Heart left ventricle (tissue), 16 donors: ENCODE measurements around the gene MRPL47. TPM values are rescaled to one million over a fixed set of nuclear protein-coding genes. Genes with fewer than 3 reads are reported as not detected.
A peak's percentile ranks its signal among the peaks of the same experiment; 100 is the strongest.

ENCODE experiments used
- ATAC-seq, 4 donors: fragments of 200-7000 bp; cut with Tn5 transposase; one replicate each; pipeline ENCODE4 v1.9.1; 2020 to 2022; ENCODE audit warnings: moderate library complexity in 4 of 4, mild to moderate bottlenecking in 3 of 4, moderate number of reproducible peaks in 1 of 4
- DNase-seq, 5 donors: peaks; one replicate each; pipeline ENCODE4 v3.0.0-alpha.2; 2020
- H3K27ac ChIP-seq, 12 donors: fragments of 200-600 bp; sonication (generic) in 4 of 12; one replicate each; pipeline versions ENCODE4 v1.5.0 to v1.8.0; 2016 to 2022; ENCODE audit warnings: mild to moderate bottlenecking in 2 of 12
- H3K27me3 ChIP-seq, 9 donors: fragments of 200-600 bp; sonication (generic) in 2 of 9; one replicate each; pipeline versions ENCODE4 v1.5.1 to v1.8.0; 2016 to 2022; ENCODE audit warnings: mild to moderate bottlenecking in 3 of 9
- H3K36me3 ChIP-seq, 9 donors: fragments of 200-600 bp; sonication (generic) in 2 of 9; one replicate each; pipeline versions ENCODE4 v1.5.0 to v1.8.0; 2018 to 2022; ENCODE audit warnings: mild to moderate bottlenecking in 2 of 9
- H3K4me1 ChIP-seq, 12 donors: fragments of 200-600 bp; sonication (generic) in 4 of 12; one replicate each; pipeline versions ENCODE4 v1.5.0 to v1.8.0; 2016 to 2022; ENCODE audit warnings: mild to moderate bottlenecking in 3 of 12
- H3K4me3 ChIP-seq, 12 donors: fragments of 200-600 bp; sonication (generic) in 4 of 12; one replicate each; pipeline versions ENCODE4 v1.5.0 to v1.8.0; 2017 to 2022; ENCODE audit warnings: mild to moderate bottlenecking in 9 of 12, moderate library complexity in 4 of 12
- H3K9me3 ChIP-seq, 12 donors: fragments of 200-600 bp; sonication (generic) in 4 of 12; one replicate each; pipeline versions ENCODE4 v1.5.0 to v1.8.0; 2016 to 2022; ENCODE audit warnings: mild to moderate bottlenecking in 1 of 12
- POLR2A ChIP-seq, 2 donors: fragments of 450-650 bp; IDR thresholded peaks; one replicate each; pipeline ENCODE4 v1.6.1; 2017; ENCODE audit warnings: antibody characterized with exemption in 2 of 2, mild to moderate bottlenecking in 2 of 2, moderate library complexity in 2 of 2
- WGBS, 4 donors: extraction: QIAGEN DNeasy Blood & Tissue Kit in 2 of 4; methylation state at CpG; one replicate each; pipeline versions ENCODE4 v1.1.5 to v1.1.7; 2013 to 2018; 5-methylcytosine and 5-hydroxymethylcytosine counted together
- intact Hi-C, 10 donors: fragments of 100-400 bp; cut with DNase I; formaldehyde crosslinking; loops; one replicate each; pipeline versions ENCODE4 v1.11.1 to v1.14.2; 2022
- polyA plus RNA-seq, 2 donors: library from polyadenylated mRNA; stranded (reverse); fragments of 200-250 nt; gene quantifications; one replicate each; pipeline ENCODE4 v1.2.3, GENCODE V29; 2013
- total RNA-seq, 9 donors: library from RNA; depleted of rRNA in 2 of 9; stranded (reverse); fragments of >200 nt in 2 of 9; fragmentation: NEBNext Ultra II Directional in 3 of 9; extraction: Animal tissue kit (Norgen Biotek cat#: 25700) in 3 of 9; gene quantifications; one replicate each; pipeline versions ENCODE4 v1.1.0 to v1.2.4, GENCODE V29; 2016 to 2023
- TF ChIP-seq, protein P1 (sequence below), 12 donors: fragments of 200-600 bp; sonication (generic) in 4 of 12; IDR thresholded peaks; one replicate each; pipeline versions ENCODE4 v1.5.0 to v1.8.0; 2018 to 2022; ENCODE audit warnings: antibody characterized with exemption in 12 of 12, mild to moderate bottlenecking in 5 of 12
- donor health status: ischemic (EF 13 %, LVEDD 7.1; RV severe dilation, severe dysfunction).
- donor health status: healthy with polysubstance abuse.
- donor health status: DM: no; HTN: yes; CAD: no.
- donor health status: DM: no; HTN: no; CAD: no.
- donor health status: ischemic (EF 25% LVEDD 6.9; RV normal size, moderate dysfunction).
- donor health status: ischemic (EF 25% LVEDD 5.7; RV mildly dilated, moderate dysfunction).
- donor health status: healthy.
- donor health status: DM: yes; HTN: yes; CAD: no.
- donor health status: ischemic (EF 35%, LVEDD 5.7; RV mildly dilated, moderate dysfunction).
- donor health status: nonischemic (EF 11% LVEDD 7.7; RV severe dilation, severe dysfunction).
- donor health status: DM: yes; HTN: yes; CAD: no.
- donor health status: PGD.
- donor health status: ischemic (EF 29% LVEDD 5.4; RV normal size, mild dysfunction).
- donor health status: nonischemic (EF 23%, LVEDD 6.1; RV moderate dilation, normal function).

MRPL47 gene
- total and polyA plus RNA-seq, 11 donors: 37.7 to 123 (median 52.2) TPM

DNA sequence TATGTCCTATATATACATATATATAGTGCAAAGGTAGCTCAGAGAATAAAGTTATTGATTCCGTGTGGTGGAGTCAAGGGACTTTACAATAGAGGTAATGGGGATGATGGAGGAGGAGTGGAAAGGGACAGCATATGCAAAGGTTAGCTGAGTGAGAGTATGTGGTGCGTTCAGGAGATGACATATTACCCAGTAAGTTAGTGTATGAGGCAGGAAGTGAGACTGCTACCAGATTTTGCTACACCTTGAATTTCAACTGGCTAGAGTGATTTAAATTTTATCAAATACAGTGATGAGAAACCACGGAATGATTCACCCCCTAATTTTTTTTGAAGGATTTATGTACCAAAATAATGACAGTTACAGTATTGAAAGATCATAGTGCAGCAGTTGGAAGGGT, 38.9 kb downstream of the MRPL47 start:
- TF ChIP-seq, protein P1, sequence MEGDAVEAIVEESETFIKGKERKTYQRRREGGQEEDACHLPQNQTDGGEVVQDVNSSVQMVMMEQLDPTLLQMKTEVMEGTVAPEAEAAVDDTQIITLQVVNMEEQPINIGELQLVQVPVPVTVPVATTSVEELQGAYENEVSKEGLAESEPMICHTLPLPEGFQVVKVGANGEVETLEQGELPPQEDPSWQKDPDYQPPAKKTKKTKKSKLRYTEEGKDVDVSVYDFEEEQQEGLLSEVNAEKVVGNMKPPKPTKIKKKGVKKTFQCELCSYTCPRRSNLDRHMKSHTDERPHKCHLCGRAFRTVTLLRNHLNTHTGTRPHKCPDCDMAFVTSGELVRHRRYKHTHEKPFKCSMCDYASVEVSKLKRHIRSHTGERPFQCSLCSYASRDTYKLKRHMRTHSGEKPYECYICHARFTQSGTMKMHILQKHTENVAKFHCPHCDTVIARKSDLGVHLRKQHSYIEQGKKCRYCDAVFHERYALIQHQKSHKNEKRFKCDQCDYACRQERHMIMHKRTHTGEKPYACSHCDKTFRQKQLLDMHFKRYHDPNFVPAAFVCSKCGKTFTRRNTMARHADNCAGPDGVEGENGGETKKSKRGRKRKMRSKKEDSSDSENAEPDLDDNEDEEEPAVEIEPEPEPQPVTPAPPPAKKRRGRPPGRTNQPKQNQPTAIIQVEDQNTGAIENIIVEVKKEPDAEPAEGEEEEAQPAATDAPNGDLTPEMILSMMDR (IDR thresholded peaks at IDR 0.05): no peak
- intact Hi-C loops: loop anchor here in 2 of 10 donors (10.0 kb wide), 2 partner anchors 221 to 241 kb away; partner anchors contain the start of genes MFN1 (in 1 of the 2) and ZNF639 (in 1 of the 2)
- ATAC-seq (no peak), DNase-seq (no peak)
- Histone ChIP-seq H3K9me3 (no peaks in the 10 kb centered on the region), H3K4me3 (no peak overlapping the region), H3K36me3 (peaks cover 0 to 13% (median 9%) of the 10 kb centered on the region in 9 donors), H3K27me3 (no peaks in the 10 kb centered on the region), H3K27ac (no peak overlapping the region), H3K4me1 (peaks cover 0 to 24% (median 12%) of the 10 kb centered on the region in 12 donors)
- 79 to 84% (median 83%) methylated on average over 3 of the region's 3 CpGs for WGBS, 4 donors

DNA sequence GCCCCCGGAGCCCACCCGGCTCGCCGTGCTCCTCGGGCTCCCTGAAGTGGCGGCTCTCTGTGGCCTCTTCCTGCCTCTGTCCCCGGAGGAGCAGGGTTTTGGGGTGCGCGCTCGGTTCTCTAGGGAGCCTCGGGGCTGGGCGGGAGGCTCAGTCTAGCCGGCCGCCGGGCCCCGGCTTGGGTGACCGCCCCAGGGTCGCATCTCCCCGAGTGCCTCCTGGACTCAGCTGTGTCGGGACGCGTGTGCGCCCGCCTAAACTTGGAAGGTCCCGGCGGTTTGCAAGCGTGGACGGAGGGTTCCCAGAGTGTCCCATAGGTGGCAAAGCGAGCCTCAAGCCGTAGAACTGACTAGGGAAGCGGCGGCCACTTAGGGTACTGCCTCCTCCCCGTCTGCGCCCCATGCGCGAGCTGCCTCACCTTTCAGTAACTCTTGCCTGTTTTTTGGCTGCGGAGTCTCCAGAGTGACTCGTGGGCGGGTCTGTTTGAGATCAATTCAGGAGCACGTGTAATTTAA, 41.1 kb downstream of the MRPL47 start:
- H3K27me3 ChIP-seq: no peaks in the 10 kb centered on the region
- WGBS, 4 donors: 0 to 1% (median 0%) methylated on average over 13 to 40 of the region's 40 CpGs
- intact Hi-C loops: loop anchor here in 5 of 10 donors (2.0 to 10.0 kb wide), 8 partner anchors 41 to 491 kb away; partner anchors contain the start of genes MFN1 (in 3 of the 5), PIK3CA (in 2 of the 5), ZNF639 (in 2 of the 5) and MRPL47 (in 1 of the 5)

DNA sequence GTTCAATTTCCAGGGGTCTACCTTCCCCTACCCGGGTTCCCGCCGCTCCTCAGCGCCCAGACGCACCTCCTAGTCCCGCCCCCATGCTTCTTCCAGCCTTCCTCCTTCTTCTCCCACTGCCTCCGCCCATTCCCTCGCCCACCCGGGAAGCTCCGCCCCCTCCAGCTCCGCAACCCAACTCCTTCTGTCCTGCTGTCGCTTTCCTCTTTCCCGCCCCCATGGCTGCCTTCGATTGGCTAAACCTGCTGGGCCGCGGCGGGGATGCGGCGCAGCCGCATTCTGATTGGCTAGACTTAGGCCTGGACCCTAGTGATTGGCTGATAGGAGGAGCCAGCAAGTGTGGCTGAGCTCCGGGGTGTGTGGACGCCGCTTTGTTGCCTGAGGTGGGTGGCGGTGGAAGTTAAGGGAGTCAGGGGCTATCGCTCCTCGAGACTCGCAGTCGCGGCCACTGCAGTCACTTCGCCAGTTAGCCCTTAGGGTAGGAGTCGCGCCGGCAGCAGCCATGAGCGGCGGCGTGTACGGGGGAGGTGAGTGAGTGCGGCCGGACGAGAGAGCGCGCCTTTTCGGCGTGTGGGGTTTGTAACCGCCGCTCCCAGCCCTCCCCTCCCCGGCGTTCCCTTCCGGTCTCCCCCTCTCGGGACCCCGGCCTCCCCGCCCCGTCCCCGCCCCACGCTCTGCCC, 41.7 kb downstream of the MRPL47 start, which contains the start of gene ACTL6A:
Gene ACTL6A (plus strand): TSS at position 336 of the 680 bp plus-strand sequence. CDS start 167 bp downstream, at position 503.
- WGBS, 4 donors: 0% methylated on average over 40 to 55 of the region's 55 CpGs
- H3K27ac ChIP-seq: peak within 1 kb of the TSS; percentile 72 to 94 (median 88)
- H3K4me3 ChIP-seq: peak within 1 kb of the TSS; percentile 73 to 97 (median 90)
- intact Hi-C loops: loop anchor here in 5 of 10 donors (2.0 to 10.0 kb wide), 8 partner anchors 42 to 490 kb away; partner anchors contain the start of genes MFN1 (in 3 of the 5), PIK3CA (in 2 of the 5), ZNF639 (in 2 of the 5) and MRPL47 (in 1 of the 5)
- H3K36me3 ChIP-seq: no peaks in the 10 kb centered on the region
- peaks cover 0 to 24% (median 12%) of the 10 kb centered on the region in 12 donors for H3K4me1 ChIP-seq
- no peaks in the 10 kb centered on the region for H3K27me3 ChIP-seq
- TF ChIP-seq, protein P1 (IDR thresholded peaks at IDR 0.05): no peak
- peak in 1 of 2 donors; percentile 55 for TF ChIP-seq POLR2A (IDR thresholded peaks at IDR 0.05)
- DNase-seq: peak; percentile 100
- H3K9me3 ChIP-seq: no peaks in the 10 kb centered on the region
- peak; percentile 98 to 99 (median 99) for ATAC-seq

More for the DNA sequence above, 41.1 kb downstream of the MRPL47 start:
- no peaks in the 10 kb centered on the region for H3K36me3 ChIP-seq
- H3K4me1 ChIP-seq: peaks cover 0 to 24% (median 12%) of the 10 kb centered on the region in 12 donors
- no peaks in the 10 kb centered on the region for H3K9me3 ChIP-seq
- H3K27ac ChIP-seq: peak overlapping the region; percentile 72 to 94 (median 88)
- TF ChIP-seq, protein P1 (IDR thresholded peaks at IDR 0.05): peak in 9 of 12 donors; percentile 18 to 60 (median 35)
- no peak for TF ChIP-seq POLR2A (IDR thresholded peaks at IDR 0.05)
- DNase-seq (peak; percentile 53 to 78 (median 62)), ATAC-seq (peak; percentile 11 to 67 (median 52))
- H3K4me3 ChIP-seq: peak overlapping the region; percentile 73 to 97 (median 90)

DNA sequence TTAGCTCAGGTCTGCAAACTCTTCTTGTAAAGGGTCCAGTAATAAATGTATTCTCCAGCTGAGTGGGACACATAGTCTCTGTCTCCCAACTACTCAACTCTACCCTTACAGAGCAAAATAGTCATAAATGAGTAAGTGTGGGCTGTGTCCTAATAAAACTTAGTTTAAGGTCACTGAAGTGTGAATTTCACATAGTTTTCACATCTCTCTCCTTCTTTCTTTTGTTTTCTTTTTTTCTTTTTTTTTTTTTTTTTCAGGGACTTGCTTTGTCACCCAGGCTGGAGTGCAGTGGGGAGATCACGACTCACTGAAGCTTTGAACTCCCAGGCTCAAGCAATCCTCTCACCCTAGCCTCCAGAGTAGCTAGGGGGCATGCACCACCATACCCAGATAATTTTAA, 43.6 kb downstream of the MRPL47 start:
- no peak for ATAC-seq
- Histone ChIP-seq H3K27ac (no peak overlapping the region), H3K27me3 (no peaks in the 10 kb centered on the region), H3K36me3 (no peaks in the 10 kb centered on the region), H3K4me3 (no peak overlapping the region), H3K9me3 (no peaks in the 10 kb centered on the region), H3K4me1 (peaks cover 0 to 24% (median 12%) of the 10 kb centered on the region in 12 donors)
- intact Hi-C loops: loop anchor here in 5 of 10 donors (5.0 to 10.0 kb wide), 5 partner anchors 213 to 488 kb away; partner anchors contain the start of genes MFN1 (in 2 of the 5), PIK3CA (in 2 of the 5), ZMAT3 (in 1 of the 5) and ZNF639 (in 1 of the 5)
- WGBS, 4 donors: 90 to 100% (median 100%) methylated on average over 1 of the region's 1 CpG
- no peak for DNase-seq
- TF ChIP-seq, protein P1 (IDR thresholded peaks at IDR 0.05): no peak
- no peak for TF ChIP-seq POLR2A (IDR thresholded peaks at IDR 0.05)
